Tibial nerve (tissue), 4 donors: ENCODE measurements around the gene NTNG1.

Experiments used
- EP300 ChIP-seq, 2 donors: sonication (generic); formaldehyde crosslinking; IDR thresholded peaks; one replicate each; pipeline ENCODE4 v1.6.1; 2017; ENCODE audit warnings: antibody characterized with exemption in 2 of 2, mild to moderate bottlenecking in 1 of 2
- POLR2A ChIP-seq, 2 donors: fragments of 450-650 bp; IDR thresholded peaks; one replicate each; pipeline ENCODE4 v1.6.1; 2017; ENCODE audit warnings: antibody characterized with exemption in 2 of 2, mild to moderate bottlenecking in 2 of 2, moderate library complexity in 2 of 2
- TF ChIP-seq, protein P1 (sequence below), 5 experiments: fragments of 200-600 bp in 3 of 5; fragments of 450-650 bp in 2 of 5; sonication (generic) in 3 of 5; IDR thresholded peaks; one replicate each; pipeline ENCODE4 v1.5.1; 2016 to 2019; ENCODE audit warnings: antibody characterized with exemption in 5 of 5, mild to moderate bottlenecking in 3 of 5, moderate library complexity in 2 of 5

GRCh38 chr1:107401704-107402103, 260.9 kb downstream of the NTNG1 start:
- TF ChIP-seq, protein P1, sequence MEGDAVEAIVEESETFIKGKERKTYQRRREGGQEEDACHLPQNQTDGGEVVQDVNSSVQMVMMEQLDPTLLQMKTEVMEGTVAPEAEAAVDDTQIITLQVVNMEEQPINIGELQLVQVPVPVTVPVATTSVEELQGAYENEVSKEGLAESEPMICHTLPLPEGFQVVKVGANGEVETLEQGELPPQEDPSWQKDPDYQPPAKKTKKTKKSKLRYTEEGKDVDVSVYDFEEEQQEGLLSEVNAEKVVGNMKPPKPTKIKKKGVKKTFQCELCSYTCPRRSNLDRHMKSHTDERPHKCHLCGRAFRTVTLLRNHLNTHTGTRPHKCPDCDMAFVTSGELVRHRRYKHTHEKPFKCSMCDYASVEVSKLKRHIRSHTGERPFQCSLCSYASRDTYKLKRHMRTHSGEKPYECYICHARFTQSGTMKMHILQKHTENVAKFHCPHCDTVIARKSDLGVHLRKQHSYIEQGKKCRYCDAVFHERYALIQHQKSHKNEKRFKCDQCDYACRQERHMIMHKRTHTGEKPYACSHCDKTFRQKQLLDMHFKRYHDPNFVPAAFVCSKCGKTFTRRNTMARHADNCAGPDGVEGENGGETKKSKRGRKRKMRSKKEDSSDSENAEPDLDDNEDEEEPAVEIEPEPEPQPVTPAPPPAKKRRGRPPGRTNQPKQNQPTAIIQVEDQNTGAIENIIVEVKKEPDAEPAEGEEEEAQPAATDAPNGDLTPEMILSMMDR (IDR thresholded peaks at IDR 0.05) = no peak
- TF ChIP-seq POLR2A (IDR thresholded peaks at IDR 0.05) = no peak
- TF ChIP-seq EP300 (IDR thresholded peaks at IDR 0.05) = no peak
